Left cardiac atrium (tissue), 4 donors: ENCODE results near the gene ABCA7. TPM values are rescaled to one million over a fixed set of nuclear protein-coding genes. Genes with fewer than 3 reads are reported as not detected.

Source experiments
- ATAC-seq, 2 donors: fragments of 200-7000 bp; cut with Tn5 transposase; one replicate each; pipeline ENCODE4 v1.9.1; 2020; ENCODE audit warnings: mild to moderate bottlenecking in 2 of 2, moderate library complexity in 2 of 2
- DNase-seq: peaks from one replicate; pipeline ENCODE4 v3.0.0-alpha.2; 2020
- intact Hi-C, 2 donors: fragments of 100-400 bp; cut with DNase I; formaldehyde crosslinking; loops; one replicate each; pipeline versions ENCODE4 v1.14.1 to v1.15.1; 2022 to 2023
- total RNA-seq, 2 donors: library from RNA; stranded (reverse); fragmentation: NEBNext Ultra II Directional; extraction: Animal tissue kit (Norgen Biotek cat#: 25700); gene quantifications; one replicate each; pipeline ENCODE4 v1.2.1, GENCODE V29; 2021
- donor health status: DM: no; HTN: yes; CAD: no.
- donor health status: DM: no; HTN: yes; CAD: no; lungs with severe emphysema.
- donor health status: DM: yes; HTN: yes; CAD: no.
- donor health status: Dilated cardiomyopathy.

ABCA7 gene
- total RNA-seq, 2 donors from 2014 or later: 7.7 to 10.0 TPM

GRCh38 chr19:1090731-1091543, 51.0 kb downstream of the ABCA7 start:
- ATAC-seq: no peak
- no peak for DNase-seq
- intact Hi-C loops: no loop called here

GRCh38 chr19:1091544-1092175, 51.8 kb downstream of the ABCA7 start:
- DNase-seq (no peak), ATAC-seq (no peak)
- intact Hi-C loops: no loop called here

- intact Hi-C loops: no loop called here
- no peak for ATAC-seq
These were observed 53.4 kb downstream of the ABCA7 start for GRCh38 chr19:1093330-1093729.

GRCh38 chr19:1093811-1094553, 54.1 kb downstream of the ABCA7 start:
- ATAC-seq: no peak
- DNase-seq: no peak
- intact Hi-C loops: no loop called here

More at GRCh38 chr19:1093330-1093729, 53.4 kb downstream of the ABCA7 start:
- DNase-seq: no peak

- DNase-seq: no peak
- ATAC-seq: no peak
- intact Hi-C loops: no loop called here
These were observed 54.7 kb downstream of the ABCA7 start for GRCh38 chr19:1094655-1094977.

GRCh38 chr19:1094978-1095701, 55.2 kb downstream of the ABCA7 start, which contains the start of gene POLR2E:
Gene POLR2E, minus strand, starts transcription at chr19:1095375. Its CDS starts 60 bp downstream, at chr19:1095315.
- peak; percentile 94 to 97 for ATAC-seq

GRCh38 chr19:1097810-1098176, 57.9 kb downstream of the ABCA7 start:
- ATAC-seq (no peak), DNase-seq (no peak)
- intact Hi-C loops: no loop called here

More at GRCh38 chr19:1094978-1095701, 55.2 kb downstream of the ABCA7 start, which contains the start of gene POLR2E:
- DNase-seq: peak; percentile 99
- intact Hi-C loops: no loop called here

- no peak for DNase-seq
- intact Hi-C loops: no loop called here
- no peak for ATAC-seq
These were observed 58.5 kb downstream of the ABCA7 start for GRCh38 chr19:1098177-1099051.

GRCh38 chr19:1101337-1101698, 61.4 kb downstream of the ABCA7 start:
- intact Hi-C loops: loop anchor here in 1 of 2 donors (5.0 kb wide), 1 partner anchor 74 kb away; the partner anchor contains the start of gene CNN2
- DNase-seq (peak; percentile 71), ATAC-seq (no peak)

GRCh38 chr19:1102407-1103131, 62.7 kb downstream of the ABCA7 start:
- peak in 1 of 2 donors; percentile 37 for ATAC-seq
- no peak for DNase-seq
- intact Hi-C loops: loop anchor here in 1 of 2 donors (5.0 kb wide), 1 partner anchor 75 kb away; the partner anchor contains the start of gene CNN2

- intact Hi-C loops: loop anchor here in 1 of 2 donors (5.0 kb wide), 1 partner anchor 76 kb away; the partner anchor contains the start of gene CNN2
- DNase-seq (no peak), ATAC-seq (no peak)
These were observed 63.3 kb downstream of the ABCA7 start for GRCh38 chr19:1103132-1103707.

GRCh38 chr19:1103708-1104310, 63.9 kb downstream of the ABCA7 start, which contains the start of gene GPX4:
Gene GPX4, plus strand, starts transcription at chr19:1103994. Its CDS starts 50 bp downstream, at chr19:1104044.
- ATAC-seq (peak; percentile 85 to 86), DNase-seq (peak; percentile 100)
- intact Hi-C loops: loop anchor here in 1 of 2 donors (5.0 kb wide), 1 partner anchor 77 kb away; the partner anchor contains the start of gene CNN2

- intact Hi-C loops: loop anchor here in 1 of 2 donors (5.0 kb wide), 1 partner anchor 77 kb away; the partner anchor contains the start of gene CNN2
- DNase-seq: peak; percentile 79
- ATAC-seq: peak; percentile 35 to 67
These were observed 64.6 kb downstream of the ABCA7 start for GRCh38 chr19:1104311-1105007.

GRCh38 chr19:1105008-1105872, 65.3 kb downstream of the ABCA7 start:
- DNase-seq: no peak
- intact Hi-C loops: no loop called here
- no peak for ATAC-seq
